ENCODE measurements around the gene CASP2.

DNA sequence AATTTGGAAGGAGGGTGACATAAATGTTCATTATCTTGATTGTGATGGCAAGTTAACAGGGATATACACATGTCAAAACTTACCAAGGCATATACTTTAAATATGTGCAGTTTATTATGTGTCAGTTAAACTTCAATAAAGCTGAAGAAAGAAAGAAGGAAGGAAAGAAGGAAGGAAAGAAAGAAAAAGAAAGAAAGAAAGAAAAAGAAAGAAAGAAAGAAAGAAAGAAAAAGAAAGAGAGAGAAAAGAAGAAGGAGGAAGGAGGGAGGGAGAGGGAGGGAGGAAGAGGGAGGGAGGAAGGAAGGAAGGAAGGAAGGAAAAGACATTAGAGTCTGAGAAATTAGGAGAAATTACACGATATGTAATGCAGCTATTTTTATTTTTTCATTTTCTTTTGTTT, 40.8 kb upstream of the CASP2 start:
- TF ChIP-seq CTCF (IDR thresholded peaks at IDR 0.05 in 2 of 3, conservative IDR thresholded peaks at IDR 0.05 in 1 of 3; ENCODE audit: borderline replicate concordance in 1 of 3, insufficient read depth in 1 of 3, low read depth in 2 of 3, low read length in 2 of 3) (no peak), EZH2phosphoT487 (IDR thresholded peaks at IDR 0.05; ENCODE audit: borderline replicate concordance) (no peak), REST (IDR thresholded peaks at IDR 0.05; ENCODE audit: low read depth) (no peak), POLR2AphosphoS5 (IDR thresholded peaks at IDR 0.05; ENCODE audit: low read depth, low read length) (no peak), POLR2A (IDR thresholded peaks at IDR 0.05; ENCODE audit: borderline replicate concordance, extremely low read depth, insufficient read depth, insufficient read length) (no peak)
- TF ChIP-seq, protein P1, sequence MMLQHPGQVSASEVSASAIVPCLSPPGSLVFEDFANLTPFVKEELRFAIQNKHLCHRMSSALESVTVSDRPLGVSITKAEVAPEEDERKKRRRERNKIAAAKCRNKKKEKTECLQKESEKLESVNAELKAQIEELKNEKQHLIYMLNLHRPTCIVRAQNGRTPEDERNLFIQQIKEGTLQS (IDR thresholded peaks at IDR 0.05): no peak

All from HCT116 (cell line).